ENCODE data around the gene CSF3. TPM values are rescaled to one million over a fixed set of nuclear protein-coding genes. Genes with fewer than 3 reads are reported as not detected.

Gene CSF3
- total and polyA plus RNA-seq, 2 of the 13 experiments (the other 11 are each of a cell fraction or from before 2014, with no cell fraction given), result 0.09 TPM; not detected in 1

DNA sequence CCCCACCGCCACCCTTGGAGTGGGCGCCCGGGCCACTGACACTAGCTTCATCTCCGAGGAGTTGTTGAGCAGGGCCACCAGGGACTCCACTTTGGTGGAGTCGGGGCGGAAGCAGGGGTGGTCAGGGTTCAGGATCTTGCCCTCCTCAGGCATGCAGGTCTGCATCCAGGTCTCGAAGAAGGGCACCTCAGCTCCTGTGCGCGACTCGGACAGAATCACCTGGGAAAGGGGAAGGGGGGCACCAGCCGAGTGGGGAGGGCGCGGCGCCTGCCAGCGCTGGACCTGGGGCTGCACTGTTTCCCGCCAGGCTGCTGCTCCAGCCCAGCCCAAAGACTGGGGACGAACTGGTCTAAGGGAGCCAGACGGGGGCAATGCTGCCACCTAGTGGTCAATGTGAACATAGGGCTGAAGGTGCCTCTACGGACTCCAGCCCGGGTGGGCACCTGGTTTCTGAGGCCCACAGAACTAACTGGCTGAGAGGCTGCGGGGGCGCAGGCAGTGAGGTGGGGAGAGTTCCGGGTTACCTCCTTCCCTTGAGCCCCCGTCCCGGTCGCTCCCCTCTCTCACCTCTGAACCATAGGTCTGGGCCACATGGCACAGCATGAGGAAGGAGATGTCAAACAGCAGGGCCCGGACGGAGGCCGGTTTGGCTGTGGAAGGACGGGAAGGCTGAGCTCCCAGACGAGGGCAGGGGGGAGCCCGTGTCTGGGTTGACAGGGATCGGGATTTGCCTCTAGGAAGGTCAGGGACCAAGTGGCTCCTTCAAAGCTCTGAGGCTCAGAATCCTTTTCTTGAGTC, 11.8 kb downstream of the CSF3 start (continued):
- TF ChIP-seq ZNF577 (CRISPR knock-in tag; IDR thresholded peaks at IDR 0.05; ENCODE audit: borderline replicate concordance, low read depth), result no peak
- TF ChIP-seq, protein P1, sequence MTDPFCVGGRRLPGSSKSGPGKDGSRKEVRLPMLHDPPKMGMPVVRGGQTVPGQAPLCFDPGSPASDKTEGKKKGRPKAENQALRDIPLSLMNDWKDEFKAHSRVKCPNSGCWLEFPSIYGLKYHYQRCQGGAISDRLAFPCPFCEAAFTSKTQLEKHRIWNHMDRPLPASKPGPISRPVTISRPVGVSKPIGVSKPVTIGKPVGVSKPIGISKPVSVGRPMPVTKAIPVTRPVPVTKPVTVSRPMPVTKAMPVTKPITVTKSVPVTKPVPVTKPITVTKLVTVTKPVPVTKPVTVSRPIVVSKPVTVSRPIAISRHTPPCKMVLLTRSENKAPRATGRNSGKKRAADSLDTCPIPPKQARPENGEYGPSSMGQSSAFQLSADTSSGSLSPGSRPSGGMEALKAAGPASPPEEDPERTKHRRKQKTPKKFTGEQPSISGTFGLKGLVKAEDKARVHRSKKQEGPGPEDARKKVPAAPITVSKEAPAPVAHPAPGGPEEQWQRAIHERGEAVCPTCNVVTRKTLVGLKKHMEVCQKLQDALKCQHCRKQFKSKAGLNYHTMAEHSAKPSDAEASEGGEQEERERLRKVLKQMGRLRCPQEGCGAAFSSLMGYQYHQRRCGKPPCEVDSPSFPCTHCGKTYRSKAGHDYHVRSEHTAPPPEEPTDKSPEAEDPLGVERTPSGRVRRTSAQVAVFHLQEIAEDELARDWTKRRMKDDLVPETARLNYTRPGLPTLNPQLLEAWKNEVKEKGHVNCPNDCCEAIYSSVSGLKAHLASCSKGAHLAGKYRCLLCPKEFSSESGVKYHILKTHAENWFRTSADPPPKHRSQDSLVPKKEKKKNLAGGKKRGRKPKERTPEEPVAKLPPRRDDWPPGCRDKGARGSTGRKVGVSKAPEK (CRISPR knock-in tag; IDR thresholded peaks at IDR 0.05; ENCODE audit: borderline replicate concordance), result no peak
- TF ChIP-seq, protein P2, sequence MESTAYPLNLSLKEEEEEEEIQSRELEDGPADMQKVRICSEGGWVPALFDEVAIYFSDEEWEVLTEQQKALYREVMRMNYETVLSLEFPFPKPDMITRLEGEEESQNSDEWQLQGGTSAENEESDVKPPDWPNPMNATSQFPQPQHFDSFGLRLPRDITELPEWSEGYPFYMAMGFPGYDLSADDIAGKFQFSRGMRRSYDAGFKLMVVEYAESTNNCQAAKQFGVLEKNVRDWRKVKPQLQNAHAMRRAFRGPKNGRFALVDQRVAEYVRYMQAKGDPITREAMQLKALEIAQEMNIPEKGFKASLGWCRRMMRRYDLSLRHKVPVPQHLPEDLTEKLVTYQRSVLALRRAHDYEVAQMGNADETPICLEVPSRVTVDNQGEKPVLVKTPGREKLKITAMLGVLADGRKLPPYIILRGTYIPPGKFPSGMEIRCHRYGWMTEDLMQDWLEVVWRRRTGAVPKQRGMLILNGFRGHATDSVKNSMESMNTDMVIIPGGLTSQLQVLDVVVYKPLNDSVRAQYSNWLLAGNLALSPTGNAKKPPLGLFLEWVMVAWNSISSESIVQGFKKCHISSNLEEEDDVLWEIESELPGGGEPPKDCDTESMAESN (CRISPR knock-in tag; conservative IDR thresholded peaks at IDR 0.05), result no peak
- no peak for TF ChIP-seq NPAS2 (CRISPR knock-in tag; IDR thresholded peaks at IDR 0.05; ENCODE audit: borderline replicate concordance)
- no peak for TF ChIP-seq SOX6 (IDR thresholded peaks at IDR 0.05)
- TF ChIP-seq SOX6 (CRISPR knock-in tag; IDR thresholded peaks at IDR 0.05), result peak; percentile 49; the same call in 1 of the 2 replicates
- no peak for TF ChIP-seq HIVEP1 (CRISPR knock-in tag; IDR thresholded peaks at IDR 0.05)
- TF ChIP-seq, protein P3, sequence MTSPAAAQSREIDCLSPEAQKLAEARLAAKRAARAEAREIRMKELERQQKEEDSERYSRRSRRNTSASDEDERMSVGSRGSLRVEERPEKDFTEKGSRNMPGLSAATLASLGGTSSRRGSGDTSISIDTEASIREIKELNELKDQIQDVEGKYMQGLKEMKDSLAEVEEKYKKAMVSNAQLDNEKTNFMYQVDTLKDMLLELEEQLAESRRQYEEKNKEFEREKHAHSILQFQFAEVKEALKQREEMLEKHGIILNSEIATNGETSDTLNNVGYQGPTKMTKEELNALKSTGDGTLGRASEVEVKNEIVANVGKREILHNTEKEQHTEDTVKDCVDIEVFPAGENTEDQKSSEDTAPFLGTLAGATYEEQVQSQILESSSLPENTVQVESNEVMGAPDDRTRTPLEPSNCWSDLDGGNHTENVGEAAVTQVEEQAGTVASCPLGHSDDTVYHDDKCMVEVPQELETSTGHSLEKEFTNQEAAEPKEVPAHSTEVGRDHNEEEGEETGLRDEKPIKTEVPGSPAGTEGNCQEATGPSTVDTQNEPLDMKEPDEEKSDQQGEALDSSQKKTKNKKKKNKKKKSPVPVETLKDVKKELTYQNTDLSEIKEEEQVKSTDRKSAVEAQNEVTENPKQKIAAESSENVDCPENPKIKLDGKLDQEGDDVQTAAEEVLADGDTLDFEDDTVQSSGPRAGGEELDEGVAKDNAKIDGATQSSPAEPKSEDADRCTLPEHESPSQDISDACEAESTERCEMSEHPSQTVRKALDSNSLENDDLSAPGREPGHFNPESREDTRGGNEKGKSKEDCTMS (CRISPR knock-in tag; conservative IDR thresholded peaks at IDR 0.05), result no peak
- TF ChIP-seq, protein P4, sequence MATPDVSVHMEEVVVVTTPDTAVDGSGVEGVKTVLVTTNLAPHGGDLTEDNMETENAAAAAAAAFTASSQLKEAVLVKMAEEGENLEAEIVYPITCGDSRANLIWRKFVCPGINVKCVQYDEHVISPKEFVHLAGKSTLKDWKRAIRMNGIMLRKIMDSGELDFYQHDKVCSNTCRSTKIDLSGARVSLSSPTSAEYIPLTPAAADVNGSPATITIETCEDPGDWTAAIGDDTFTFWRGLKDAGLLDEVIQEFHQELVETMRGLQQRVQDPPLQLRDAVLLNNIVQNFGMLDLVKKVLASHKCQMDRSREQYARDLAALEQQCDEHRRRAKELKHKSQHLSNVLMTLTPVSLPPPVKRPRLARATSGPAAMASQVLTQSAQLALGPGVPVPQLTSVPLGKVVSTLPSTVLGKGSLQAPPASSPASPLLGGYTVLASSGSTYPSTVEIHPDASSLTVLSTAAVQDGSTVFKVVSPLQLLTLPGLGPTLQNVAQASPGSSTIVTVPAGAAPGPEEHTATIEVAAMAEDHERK (CRISPR knock-in tag; IDR thresholded peaks at IDR 0.05; ENCODE audit: low read depth), result no peak
- no peak for TF ChIP-seq YY1 (IDR thresholded peaks at IDR 0.05; ENCODE audit: insufficient read depth, insufficient replicate concordance, low read depth, low read length)
- TF ChIP-seq NAIF1 (CRISPR knock-in tag; IDR thresholded peaks at IDR 0.05; ENCODE audit: borderline replicate concordance), result no peak
- TF ChIP-seq ZNF333 (CRISPR knock-in tag; IDR thresholded peaks at IDR 0.05; ENCODE audit: borderline replicate concordance), result no peak
- no peak for TF ChIP-seq BCL6 (CRISPR knock-in tag; IDR thresholded peaks at IDR 0.05)
- TF ChIP-seq, protein P5, sequence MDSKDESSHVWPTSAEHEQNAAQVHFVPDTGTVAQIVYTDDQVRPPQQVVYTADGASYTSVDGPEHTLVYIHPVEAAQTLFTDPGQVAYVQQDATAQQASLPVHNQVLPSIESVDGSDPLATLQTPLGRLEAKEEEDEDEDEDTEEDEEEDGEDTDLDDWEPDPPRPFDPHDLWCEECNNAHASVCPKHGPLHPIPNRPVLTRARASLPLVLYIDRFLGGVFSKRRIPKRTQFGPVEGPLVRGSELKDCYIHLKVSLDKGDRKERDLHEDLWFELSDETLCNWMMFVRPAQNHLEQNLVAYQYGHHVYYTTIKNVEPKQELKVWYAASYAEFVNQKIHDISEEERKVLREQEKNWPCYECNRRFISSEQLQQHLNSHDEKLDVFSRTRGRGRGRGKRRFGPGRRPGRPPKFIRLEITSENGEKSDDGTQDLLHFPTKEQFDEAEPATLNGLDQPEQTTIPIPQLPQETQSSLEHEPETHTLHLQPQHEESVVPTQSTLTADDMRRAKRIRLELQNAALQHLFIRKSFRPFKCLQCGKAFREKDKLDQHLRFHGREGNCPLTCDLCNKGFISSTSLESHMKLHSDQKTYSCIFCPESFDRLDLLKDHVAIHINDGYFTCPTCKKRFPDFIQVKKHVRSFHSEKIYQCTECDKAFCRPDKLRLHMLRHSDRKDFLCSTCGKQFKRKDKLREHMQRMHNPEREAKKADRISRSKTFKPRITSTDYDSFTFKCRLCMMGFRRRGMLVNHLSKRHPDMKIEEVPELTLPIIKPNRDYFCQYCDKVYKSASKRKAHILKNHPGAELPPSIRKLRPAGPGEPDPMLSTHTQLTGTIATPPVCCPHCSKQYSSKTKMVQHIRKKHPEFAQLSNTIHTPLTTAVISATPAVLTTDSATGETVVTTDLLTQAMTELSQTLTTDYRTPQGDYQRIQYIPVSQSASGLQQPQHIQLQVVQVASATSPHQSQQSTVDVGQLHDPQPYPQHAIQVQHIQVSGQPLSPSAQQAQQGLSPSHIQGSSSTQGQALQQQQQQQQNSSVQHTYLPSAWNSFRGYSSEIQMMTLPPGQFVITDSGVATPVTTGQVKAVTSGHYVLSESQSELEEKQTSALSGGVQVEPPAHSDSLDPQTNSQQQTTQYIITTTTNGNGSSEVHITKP (CRISPR knock-in tag; IDR thresholded peaks at IDR 0.05; ENCODE audit: low read depth), result no peak
- no peak for TF ChIP-seq DPF2 (CRISPR knock-in tag; IDR thresholded peaks at IDR 0.05; ENCODE audit: borderline replicate concordance, low read depth)

All from HepG2 (cell line).